BJ (cell line): ENCODE data around the gene KIF26B. TPM values are rescaled to one million over a fixed set of nuclear protein-coding genes. Genes with fewer than 3 reads are reported as not detected.

Experiments
- CTCF ChIA-PET: fragments of 350-600 bp; formaldehyde crosslinking; extraction: SDS; loops from one replicate; lab custom pipeline; 2021; ENCODE audit warnings: antibody characterized with exemption, inconsistent platforms; lab: Yijun Ruan, JAX
- POLR2A ChIA-PET: fragments of 300-600 bp; sonication (Branson Sonifier 250); formaldehyde crosslinking; extraction: SDS; loops from one replicate; lab custom pipeline; 2021; ENCODE audit warnings: antibody characterized with exemption; lab: Charles Lee
- DNase-seq: peaks from one replicate; pipeline ENCODE4 v3.0.0-alpha.2; 2011; ENCODE audit warnings: low read depth
- H3K27me3 ChIP-seq: 2 replicates; pipeline ENCODE4 v1.6.0; 2011; ENCODE audit warnings: low read length; ENCODE audit not compliant: control insufficient read depth, insufficient read depth
- H3K36me3 ChIP-seq: 2 replicates; pipeline ENCODE4 v1.5.1; 2011; ENCODE audit warnings: low read length; ENCODE audit not compliant: control insufficient read depth, insufficient read depth
- H3K4me3 ChIP-seq: 2 replicates; pipeline ENCODE4 v1.5.1; 2011; ENCODE audit warnings: low read depth, mild to moderate bottlenecking, control low read depth, low read length
- CTCF ChIP-seq: IDR thresholded peaks from 2 replicates; pipeline ENCODE4 v1.5.1; 2011; ENCODE audit warnings: low read depth, mild to moderate bottlenecking, control low read depth, inconsistent platforms, low read length, moderate library complexity; ENCODE audit not compliant: insufficient read depth
- polyA plus RNA-seq: library from polyadenylated mRNA; depleted of rRNA; stranded (reverse); fragments of >200 nt; gene quantifications from 2 replicates; pipeline ENCODE4 v1.2.3, GENCODE V29; 2011

Gene KIF26B
- polyA plus RNA-seq, 1 experiment, result 2.8 TPM

GRCh38 chr1:245558069-245558468 lies 403.3 kb downstream of the KIF26B start:
- POLR2A ChIA-PET, result interaction anchor here (0.6 kb wide), 1 partner anchor 207 kb away, joined by 3 read pairs; no protein-coding TSS in a partner anchor
- CTCF ChIA-PET, result interaction anchor here (1.1 kb wide), 1 partner anchor 9 kb away, joined by 6 read pairs; no protein-coding TSS in a partner anchor
- no peak for TF ChIP-seq CTCF
- Histone ChIP-seq H3K36me3 (peaks cover 3% of the 10 kb centered on the region), H3K27me3 (peaks cover 2% of the 10 kb centered on the region; the same call in 1 of the 2 replicates), H3K4me3 (no peak overlapping the region)
- no peak for DNase-seq

GRCh38 chr1:245560316-245560859 lies 405.6 kb downstream of the KIF26B start:
- peaks cover 3% of the 10 kb centered on the region for H3K36me3 ChIP-seq
- H3K4me3 ChIP-seq, result no peak overlapping the region
- ChIA-PET CTCF (no interaction called here), POLR2A (no interaction called here)
- no peak for DNase-seq
- no peak for TF ChIP-seq CTCF
- no peaks in the 10 kb centered on the region for H3K27me3 ChIP-seq

- Histone ChIP-seq H3K27me3 (no peaks in the 10 kb centered on the region), H3K4me3 (no peak overlapping the region), H3K36me3 (peaks cover 3% of the 10 kb centered on the region)
- DNase-seq, result no peak
- ChIA-PET POLR2A (no interaction called here), CTCF (no interaction called here)
- TF ChIP-seq CTCF, result no peak
Measured at GRCh38 chr1:245561665-245562234, 407.0 kb downstream of the KIF26B start.

GRCh38 chr1:245566134-245566533 lies 411.3 kb downstream of the KIF26B start:
- Histone ChIP-seq H3K36me3 (no peaks in the 10 kb centered on the region; the same call in 1 of the 2 replicates), H3K27me3 (no peaks in the 10 kb centered on the region), H3K4me3 (no peak overlapping the region)
- ChIA-PET POLR2A (no interaction called here), CTCF (interaction anchor here (1.8 kb wide), 1 partner anchor 9 kb away, joined by 6 read pairs; no protein-coding TSS in a partner anchor)
- DNase-seq, result no peak
- TF ChIP-seq CTCF, result no peak

GRCh38 chr1:245566952-245567351 lies 412.2 kb downstream of the KIF26B start:
- ChIA-PET CTCF (interaction anchor here (1.8 kb wide), 1 partner anchor 9 kb away, joined by 6 read pairs; no protein-coding TSS in a partner anchor), POLR2A (interaction anchor here (0.7 kb wide), 1 partner anchor 299 kb away, joined by 3 read pairs; no protein-coding TSS in a partner anchor)
- TF ChIP-seq CTCF, result no peak
- peak; percentile 23 for DNase-seq
- H3K27me3 ChIP-seq, result no peaks in the 10 kb centered on the region
- H3K4me3 ChIP-seq, result no peak overlapping the region
- H3K36me3 ChIP-seq, result no peaks in the 10 kb centered on the region; the same call in 1 of the 2 replicates
